Activated gamma-delta T cell treated with Interleukin-2 at 50 U/mL for 16 hours (primary cell): Measurements from ENCODE around the gene DNPH1.
A peak's percentile ranks its signal among the peaks of the same experiment; 100 is the strongest.

ENCODE experiments used
- DNase-seq: peaks from one replicate; pipeline ENCODE4 v3.0.0-alpha.2; 2020

DNPH1 gene

DNA sequence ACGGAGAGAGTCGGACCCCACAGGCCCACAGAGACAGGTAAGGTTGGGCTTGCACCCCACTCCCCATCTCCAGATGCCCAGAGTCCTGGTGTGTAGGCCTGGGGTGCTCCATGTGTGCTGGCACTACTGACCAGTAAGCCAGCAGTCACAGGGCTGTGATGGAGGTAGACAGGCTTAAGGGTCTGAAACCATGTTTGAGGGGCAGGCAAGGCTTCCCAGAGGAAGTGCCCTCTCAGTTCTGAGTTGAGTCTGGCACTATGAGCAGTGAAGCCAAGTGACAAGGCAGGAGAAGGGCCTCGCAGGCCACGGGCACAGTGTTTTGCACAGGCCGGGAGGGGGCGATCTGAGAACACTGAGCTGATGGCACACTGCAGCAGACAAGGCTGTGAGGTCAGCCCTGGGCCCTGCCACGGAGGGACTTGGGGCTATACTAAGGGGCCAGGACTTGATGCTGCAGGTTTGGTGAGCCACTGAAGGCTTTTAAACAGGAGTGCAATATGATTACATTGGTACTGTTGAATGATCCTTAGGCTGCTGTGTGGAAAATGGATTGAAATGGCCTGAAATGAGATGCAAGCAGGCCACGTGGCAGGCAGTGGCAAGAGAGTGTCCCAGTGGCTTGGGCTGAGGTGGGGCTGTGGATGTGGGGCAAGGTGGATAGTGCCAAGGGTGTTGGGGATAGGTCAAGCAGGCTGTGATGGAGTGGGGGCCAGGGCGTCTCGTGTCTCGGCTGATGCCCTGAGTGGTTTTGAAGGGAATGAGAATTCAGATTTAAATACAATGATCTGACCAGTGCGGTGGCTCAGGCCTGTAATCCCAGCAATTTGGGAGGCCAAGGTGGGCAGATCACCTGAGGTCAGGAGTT lies 34.3 kb upstream of the DNPH1 start:
- peak; percentile 73 for DNase-seq

DNA sequence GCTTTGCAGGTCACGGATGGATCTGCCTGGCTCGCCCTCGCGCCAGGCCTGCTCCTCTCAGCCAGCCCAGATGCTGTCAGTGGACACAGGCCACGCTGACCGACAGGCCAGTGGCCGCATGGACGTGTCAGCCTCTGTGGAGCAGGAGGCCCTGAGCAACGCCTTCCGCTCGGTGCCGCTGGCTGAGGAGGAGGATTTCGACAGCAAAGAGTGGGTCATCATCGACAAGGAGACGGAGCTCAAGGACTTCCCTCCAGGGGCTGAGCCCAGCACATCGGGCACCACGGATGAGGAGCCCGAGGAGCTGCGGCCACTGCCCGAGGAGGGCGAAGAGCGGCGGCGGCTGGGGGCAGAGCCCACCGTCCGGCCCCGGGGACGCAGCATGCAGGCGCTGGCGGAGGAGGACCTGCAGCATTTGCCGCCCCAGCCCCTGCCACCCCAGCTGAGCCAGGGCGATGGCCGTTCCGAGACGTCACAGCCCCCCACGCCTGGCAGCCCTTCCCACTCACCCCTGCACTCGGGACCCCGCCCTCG lies 33.6 kb upstream of the DNPH1 start:
- no peak for DNase-seq

DNA sequence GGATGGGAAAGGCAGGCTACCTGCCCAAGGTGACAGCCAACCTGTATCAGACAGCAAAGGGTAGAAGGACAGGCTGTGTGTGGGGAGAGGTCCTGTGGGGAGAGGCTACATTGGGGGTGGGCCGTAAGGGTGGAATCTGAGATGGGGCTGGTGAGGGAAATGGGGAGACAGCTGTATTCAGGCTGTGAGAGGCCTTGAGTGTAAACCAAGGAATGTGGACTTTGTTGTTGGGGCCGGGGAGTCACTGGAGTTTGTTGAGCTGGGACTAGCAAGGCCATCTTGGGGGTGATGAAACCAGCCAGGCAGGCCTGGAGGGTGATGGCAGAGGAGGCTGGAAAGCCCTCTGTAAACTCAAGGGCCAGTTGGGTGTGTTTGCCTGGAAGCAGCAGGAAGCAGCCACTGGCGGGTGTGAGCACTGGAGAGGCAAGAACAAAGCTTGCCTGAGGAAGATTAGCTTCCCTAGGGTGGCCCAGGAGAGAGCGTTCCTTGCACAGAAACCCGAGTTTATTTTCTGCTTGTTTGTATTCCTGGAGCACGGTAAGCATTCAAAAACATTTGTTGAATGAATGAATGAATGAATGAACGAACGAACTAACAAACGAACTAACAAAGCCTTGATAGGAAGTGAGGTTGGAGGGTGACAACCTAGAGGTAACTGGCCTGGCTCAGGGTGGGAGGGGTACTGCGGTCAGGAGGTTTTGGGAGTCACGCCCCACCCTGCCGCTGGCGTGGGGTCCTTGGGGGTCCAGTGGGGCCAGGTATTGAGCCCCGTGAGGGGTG lies 32.9 kb upstream of the DNPH1 start:
- no peak for DNase-seq

DNA sequence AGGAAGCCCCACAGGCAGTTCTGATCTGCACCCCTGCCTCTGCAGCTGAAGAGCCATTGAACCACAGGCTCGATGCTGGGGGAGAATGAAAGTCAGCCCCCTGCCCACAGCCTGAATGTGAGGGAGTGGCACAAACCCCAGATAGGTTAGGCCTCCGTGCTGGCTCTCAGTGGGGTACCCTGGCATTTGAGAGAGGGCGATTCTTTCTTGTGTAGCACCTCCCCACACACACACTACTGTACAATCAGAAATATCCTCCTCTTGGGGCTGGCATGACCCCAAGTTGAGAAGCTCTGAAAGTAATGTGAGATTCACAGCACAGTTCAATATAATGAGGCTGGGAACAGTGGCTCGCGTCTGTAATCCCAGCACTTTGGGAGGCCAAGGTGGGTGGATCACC lies 31.9 kb upstream of the DNPH1 start:
- DNase-seq: no peak

DNA sequence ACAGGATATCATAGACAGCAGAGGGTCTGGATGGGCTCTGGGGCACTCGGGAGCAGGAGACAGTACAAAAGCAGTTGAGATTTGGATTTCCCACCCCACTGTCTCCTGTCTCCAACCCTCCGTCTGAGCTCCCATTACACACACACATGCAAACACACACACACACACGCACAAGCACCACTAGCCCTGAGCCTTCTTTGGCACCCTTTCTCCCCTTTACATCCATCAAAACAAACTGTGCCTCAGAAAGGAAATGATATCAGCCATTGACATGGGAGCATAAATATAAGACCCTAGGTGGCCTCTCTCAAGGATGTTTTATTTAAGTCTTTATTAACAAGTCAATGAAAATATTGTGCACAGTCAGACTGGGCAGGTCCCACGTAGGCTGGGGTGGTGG lies 31.5 kb upstream of the DNPH1 start:
- no peak for DNase-seq

DNA sequence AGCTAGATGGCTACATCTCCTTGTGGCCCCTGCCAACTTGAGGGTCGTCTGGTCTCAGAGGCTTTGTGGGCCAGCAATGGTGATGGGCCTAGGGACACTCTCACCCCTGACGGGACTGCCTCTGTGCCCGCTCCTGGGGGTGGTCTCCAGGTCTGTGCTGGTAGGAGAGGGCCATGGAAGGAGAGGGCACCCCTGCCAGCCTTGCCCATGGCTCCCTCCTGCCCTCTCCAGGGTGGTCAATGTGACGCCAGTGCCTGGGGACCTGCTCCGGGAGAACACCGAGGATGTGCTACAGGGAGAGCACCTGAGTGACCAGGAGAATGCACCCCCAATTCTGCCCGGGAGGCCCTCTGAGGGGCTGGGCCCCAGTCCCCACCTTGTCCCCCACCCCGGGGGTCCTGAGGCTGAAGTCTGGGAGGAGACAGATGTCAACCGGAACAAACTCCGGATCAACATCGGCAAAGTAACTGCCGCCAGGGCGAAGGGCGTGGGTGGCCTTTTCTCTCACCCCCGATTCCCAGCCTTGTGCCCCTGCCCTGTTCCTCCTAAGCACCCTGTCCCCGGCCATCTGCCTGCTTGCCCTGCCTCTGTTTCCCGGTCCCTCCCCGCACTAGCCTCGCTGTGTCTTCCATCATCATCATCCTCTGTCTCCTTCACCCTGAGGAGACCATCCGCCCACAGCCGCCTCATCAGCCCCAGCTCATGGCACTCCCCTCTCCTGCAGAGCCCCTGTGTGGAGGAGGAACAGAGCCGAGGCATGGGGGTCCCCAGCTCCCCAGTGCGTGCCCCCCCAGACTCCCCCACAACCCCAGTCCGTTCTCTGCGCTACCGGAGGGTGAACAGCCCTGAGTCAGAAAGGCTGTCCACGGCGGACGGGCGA lies 29.8 kb upstream of the DNPH1 start:
- no peak for DNase-seq

DNA sequence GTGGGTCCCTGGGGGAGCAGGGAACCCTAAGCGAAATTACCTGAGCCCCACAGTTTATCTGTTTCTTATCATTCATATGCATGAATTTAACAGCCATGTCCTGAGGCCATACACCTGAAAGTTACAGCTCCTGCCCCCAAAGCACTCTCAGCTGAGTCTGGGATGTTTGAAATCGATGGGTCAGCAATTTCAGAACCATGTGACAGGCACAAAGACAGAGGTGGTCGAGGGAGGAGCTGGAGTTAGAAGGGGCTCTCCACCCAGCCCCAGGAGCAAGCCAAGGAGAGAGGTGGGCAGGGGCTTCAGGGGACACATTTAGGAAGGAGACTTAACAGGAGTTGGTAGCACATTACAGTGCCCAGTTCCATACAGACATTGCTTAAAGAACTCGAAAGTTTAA lies 28.9 kb upstream of the DNPH1 start:
- no peak for DNase-seq

DNA sequence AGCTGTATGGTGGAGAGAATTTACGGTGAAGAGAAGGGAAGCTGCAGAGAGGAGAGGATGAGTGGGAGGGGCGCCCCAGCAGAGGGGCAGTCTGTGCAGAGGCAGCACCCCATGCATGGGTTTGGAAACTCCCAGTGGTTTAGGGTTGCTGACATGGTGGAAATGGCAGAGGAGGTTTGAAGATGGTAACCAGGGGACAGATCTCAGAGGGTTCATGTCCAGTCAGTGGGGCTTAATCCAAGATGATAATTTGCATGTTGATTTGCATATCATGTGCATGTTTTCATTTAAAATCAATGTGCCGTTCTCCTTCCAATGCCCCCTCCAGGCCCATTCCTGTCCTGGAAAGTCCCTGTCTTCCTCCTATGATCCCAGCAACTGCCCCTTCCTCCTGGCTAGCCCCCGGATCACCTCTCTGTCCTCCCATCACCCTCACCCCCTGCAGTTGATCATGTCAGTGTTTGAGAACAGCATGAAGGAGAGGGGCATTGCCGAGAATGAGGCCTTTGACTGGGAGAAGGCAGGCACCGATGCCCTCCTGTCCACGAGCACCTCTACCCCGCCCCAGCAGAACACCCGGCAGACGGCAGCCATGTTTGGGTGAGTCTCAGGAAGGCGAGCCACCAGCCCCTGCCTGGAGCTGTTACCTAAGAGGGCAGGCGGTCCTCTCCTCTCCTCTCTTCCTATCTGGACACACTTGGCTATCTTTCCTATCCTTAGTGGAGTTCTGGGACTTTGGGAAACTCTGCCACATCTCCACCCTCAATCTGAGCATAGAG lies 28.3 kb upstream of the DNPH1 start:
- DNase-seq: no peak

DNA sequence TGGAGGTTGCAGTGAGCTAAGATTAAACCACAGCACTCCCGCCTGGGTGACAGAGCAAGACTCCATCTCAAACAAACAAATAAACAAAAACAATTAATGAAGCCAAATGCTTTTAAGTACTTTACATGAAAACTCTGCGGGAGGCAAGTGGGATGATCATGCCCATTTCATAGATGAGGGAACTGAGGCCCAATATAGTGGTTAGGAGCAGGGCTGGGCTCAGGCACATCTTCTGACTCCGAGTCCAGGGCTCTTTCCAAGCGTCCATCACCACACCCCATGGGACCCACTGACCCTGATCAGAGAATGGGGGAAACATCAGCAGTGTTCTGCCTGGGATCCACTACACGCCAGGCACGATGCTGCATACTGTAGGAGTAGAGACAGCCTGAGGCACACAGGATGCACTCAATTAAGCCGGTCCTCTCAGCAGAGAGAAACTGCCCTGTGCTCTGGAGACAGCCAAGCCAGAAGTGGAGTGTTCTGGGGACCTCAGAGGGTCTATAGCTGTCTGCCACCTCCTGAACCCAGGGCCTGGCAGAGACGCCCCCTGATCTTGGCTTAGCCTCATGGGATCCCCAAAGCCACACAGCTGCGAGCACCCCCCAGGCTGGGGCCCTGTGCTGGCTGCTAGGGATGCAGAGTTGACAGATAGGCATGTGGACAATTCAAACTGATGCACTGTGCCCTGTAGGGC lies 27.5 kb upstream of the DNPH1 start:
- DNase-seq: no peak

DNA sequence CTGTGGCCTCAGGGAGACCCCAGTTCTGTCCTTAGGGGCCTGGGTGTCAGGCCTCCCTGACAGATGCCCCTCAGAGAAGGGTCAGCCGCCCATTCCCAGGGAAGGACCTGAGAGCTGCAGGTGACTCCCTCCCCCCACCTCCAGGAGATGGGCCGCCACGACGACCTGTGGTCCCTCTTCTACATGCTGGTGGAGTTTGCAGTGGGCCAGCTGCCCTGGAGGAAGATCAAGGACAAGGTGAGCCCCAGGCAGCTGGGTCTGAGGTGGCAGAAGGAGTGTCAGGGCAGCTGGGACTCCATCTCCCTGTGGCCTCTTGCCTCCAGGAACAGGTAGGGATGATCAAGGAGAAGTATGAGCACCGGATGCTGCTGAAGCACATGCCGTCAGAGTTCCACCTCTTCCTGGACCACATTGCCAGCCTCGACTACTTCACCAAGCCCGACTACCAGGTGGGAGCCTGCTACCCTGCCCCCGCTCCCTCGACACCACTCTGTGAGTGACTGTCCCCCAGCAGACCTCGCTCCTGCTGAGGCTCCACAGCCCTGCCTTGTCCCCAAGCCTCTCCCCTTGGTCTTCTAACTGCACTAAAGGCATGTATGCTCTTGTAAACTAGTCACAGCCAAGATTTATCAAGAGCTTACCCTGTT lies 26.2 kb upstream of the DNPH1 start:
- DNase-seq: no peak

DNA sequence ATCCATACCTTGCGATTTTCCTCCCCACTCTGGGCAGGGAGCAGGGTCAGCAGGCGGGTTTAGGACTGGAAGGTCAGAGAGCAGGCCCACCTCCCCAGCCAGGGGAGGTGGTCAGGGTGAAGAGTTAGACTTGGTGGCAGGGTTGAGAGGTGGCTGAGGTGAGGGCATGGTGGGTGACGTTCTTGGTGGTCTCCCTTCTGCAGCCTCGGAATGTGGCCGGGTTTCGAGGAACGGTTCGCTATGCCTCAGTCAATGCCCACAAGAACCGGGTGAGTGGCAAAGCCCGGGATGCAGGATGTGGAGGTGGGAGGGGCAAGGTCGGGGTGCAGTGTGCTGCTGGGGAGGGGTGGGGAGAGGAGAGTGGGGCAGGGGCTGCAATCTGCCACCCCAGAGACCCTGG lies 25.6 kb upstream of the DNPH1 start:
- DNase-seq: no peak

DNA sequence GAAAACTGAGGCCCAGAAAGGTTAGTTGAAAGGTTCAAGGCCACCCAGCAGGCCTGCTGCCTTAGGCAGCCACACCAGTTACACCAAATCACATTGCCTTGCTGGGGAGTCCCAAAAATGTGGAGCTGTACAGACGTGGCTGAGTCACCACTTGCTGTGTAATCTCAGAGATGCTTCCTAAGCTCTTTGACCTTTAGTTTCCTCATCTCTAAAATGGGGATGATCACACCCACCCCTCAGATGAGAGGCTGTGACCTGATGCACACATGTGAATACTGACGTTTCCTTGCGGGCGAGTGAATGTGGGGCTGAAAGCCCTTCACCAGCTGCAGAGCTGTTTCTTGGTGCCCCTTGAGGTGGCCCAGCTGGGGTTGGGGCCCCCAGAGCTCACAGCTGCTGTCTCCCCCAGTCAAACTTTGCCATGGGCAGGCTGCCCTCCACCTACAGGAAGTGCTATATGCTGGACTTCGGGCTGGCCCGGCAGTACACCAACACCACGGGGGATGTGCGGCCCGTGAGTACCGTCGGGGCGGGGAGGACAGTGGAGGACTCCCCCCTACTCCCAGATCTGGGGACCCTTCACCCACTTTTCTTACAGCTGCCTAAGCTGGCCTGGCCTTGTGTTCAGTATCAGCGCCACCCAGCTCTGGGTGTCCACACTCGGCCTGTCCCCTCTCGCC lies 25.0 kb upstream of the DNPH1 start:
- DNase-seq: no peak

DNA sequence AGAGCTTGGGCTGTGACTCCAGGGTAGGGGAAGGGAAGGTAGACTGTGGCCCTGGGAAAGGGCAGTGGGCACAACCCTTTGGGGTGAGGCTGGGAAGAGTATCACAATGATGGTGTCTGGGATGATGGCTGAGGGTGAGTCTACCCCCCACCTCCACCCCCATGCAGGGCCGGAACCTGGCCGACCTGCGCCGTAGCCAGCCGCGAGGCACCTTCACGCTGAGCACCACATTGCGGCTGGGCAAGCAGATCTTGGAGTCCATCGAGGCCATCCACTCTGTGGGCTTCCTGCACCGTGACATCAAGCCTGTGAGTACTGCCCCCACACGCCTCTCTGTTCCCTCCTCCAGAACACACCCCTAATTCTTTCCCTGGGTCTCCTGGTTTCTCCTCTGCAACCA lies 24.1 kb upstream of the DNPH1 start:
- no peak for DNase-seq

DNA sequence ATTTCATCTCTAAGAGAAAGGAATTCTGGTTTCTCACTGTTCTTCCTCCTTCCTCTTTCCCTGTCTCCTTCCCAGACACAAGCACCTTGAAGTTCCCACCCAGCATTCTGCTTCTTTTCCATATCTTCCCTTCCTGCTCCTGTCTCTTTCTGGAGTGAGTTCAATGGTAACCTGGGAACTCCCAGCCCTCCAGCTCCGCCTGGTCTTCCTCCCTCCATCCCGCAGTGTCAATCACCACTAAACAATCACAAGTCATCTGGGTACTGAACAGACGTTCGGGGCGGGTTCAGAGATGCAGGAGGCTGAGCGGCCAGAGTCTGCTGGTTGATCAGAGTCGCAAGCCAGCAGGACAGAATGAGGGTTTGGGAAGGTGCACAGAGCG lies 21.7 kb upstream of the DNPH1 start:
- DNase-seq: no peak

DNA sequence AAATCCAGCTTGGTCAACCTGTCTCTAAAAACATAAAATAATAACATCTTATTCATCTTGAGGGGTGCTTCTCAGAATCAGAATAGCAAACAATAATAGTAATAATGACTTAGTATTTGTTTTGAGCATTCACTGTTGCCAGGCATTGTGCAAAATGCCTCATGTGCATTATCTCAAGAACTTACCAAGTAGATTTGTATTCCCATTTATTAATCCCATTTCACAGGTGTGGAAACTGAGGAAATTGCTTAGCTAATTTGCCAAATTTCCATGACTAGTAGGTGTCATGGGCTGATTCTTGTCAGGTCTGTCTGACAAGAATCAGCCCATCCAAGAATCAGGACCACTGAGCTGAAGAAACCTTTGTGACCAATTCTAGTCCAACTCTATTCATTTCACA lies 19.5 kb upstream of the DNPH1 start:
- no peak for DNase-seq

DNA sequence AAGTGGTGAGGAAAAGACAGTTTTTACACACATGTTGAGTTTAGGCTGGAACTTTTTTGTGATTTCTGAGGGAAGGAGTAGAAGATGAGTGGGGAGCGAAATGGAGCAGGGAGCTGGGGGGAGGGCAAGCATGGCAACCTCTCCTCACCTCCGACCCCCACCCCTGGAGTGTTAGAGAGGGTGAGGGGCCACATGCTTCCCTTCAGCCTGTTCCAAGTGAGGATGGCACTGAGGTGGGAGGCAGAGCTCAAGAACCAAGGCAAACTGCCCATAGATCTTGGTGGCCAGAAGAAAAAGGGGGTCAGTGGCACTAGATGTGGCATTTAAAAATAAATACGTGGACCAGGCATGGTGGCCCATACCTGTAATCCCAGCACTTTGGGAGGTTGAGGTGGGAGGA lies 18.8 kb upstream of the DNPH1 start:
- no peak for DNase-seq

DNA sequence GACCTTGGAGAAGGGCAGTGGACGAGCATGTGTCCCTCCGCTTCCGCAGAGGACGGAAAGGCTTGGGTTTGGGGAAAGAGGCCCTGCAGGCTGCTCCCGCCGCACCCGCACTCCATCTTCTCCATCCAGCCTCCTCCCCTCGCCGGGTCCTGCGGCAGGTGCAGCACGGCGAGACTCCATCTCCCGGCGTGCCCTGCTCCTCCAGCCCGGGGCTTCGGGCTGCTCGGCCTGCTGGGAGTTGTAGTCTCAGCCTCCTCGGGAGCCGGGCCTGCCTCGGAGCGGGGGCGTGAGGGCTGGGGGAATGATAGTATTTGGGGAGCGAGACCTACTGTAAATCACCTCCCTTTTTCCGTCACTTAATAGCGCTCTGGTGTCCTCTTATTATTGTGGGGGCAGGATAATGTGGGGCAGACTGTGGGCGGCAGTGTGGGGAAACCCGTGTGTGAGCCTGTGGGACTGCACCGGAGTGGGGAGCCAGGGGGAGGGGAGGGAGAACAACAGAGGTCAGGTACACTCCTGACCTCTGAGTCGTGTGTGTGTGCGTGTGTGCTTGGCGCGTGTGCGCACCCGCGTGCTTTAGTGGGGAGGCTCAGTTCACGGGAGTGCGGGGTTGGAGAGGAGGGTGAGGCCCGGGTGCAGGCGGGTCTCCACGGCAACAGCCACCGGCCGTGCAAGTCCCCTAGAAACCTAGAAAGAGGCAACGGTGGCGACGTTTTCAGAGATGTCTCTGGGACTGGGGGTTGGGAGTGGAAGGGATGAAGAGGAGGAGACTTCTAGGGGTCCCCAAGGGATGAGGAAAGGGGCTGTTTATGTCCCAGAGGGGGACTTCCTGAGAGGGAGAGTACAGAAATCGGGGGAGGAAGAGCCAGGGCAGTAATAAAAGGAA lies 18.1 kb upstream of the DNPH1 start:
- DNase-seq: peak; percentile 70

DNA sequence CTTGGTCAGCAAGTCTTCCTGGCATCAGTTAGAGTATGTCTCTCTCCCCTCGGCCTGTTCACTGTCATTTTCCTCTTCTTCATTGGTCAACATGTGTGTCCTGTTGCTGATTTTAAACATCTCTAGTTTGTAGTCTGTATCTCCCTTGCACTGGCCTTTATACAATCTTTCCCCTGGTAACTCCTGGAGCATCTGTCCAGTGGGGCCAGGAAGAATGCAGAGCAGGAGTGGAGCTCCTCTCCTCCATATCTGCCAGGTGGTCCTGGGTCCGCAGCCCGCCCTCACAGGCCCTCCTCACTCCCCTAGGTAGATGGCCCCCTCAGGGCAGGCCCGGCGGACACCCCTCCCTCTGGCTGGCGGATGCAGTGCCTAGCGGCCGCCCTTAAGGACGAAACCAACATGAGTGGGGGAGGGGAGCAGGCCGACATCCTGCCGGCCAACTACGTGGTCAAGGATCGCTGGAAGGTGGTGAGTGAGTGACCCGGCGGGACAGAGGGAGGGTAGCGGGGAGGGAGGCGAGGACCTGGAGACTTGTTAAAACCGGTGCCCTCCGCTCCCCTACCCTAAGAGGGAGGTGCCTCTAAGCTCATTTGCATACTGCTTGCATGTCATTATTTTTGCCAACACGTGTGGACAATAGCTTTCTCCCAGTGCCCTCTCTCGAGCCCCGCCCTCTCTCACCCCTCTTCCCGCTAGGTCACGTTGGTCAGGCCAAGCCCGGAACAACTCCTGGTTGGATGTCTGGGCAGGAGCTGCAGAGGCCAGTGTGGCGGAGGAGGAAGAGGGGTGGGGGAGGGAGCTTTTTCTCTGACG lies 17.2 kb upstream of the DNPH1 start:
- DNase-seq: no peak
